ENCODE results near the gene IL32. TPM values are rescaled to one million over a fixed set of nuclear protein-coding genes. Genes with fewer than 3 reads are reported as not detected.

IL32 gene
- total and polyA plus RNA-seq, 8 donors, result 59.4 to 310 (median 65.5) TPM

- ATAC-seq (no peak), DNase-seq (no peak)
- peak overlapping the region; percentile 86 to 87 for H3K27ac ChIP-seq
- intact Hi-C loops (cut with DNase I), result no loop called here
- no peaks in the 10 kb centered on the region for H3K9me3 ChIP-seq
- TF ChIP-seq CTCF (IDR thresholded peaks at IDR 0.05), result no peak
- H3K4me1 ChIP-seq, result peaks cover 13 to 75% of the 10 kb centered on the region in 2 donors
- no peaks in the 10 kb centered on the region for H3K27me3 ChIP-seq
- H3K4me3 ChIP-seq, result peak overlapping the region; percentile 74 to 76
- H3K36me3 ChIP-seq, result peaks cover 0 to 6% of the 10 kb centered on the region in 2 donors
These were observed 5.7 kb upstream of the IL32 start for GRCh38 chr16:3059723-3060242.

- H3K4me1 ChIP-seq, result peaks cover 21 to 75% of the 10 kb centered on the region in 2 donors
- H3K27me3 ChIP-seq, result no peaks in the 10 kb centered on the region
- peak overlapping the region in 1 of 2 donors; percentile 86 for H3K27ac ChIP-seq
- DNase-seq (no peak), ATAC-seq (no peak)
- TF ChIP-seq CTCF (IDR thresholded peaks at IDR 0.05), result no peak
- peaks cover 0 to 6% of the 10 kb centered on the region in 2 donors for H3K36me3 ChIP-seq
- H3K9me3 ChIP-seq, result no peaks in the 10 kb centered on the region
- H3K4me3 ChIP-seq, result no peak overlapping the region
- intact Hi-C loops (cut with DNase I), result no loop called here
These were observed 4.9 kb upstream of the IL32 start for GRCh38 chr16:3060339-3061127.

- TF ChIP-seq CTCF (IDR thresholded peaks at IDR 0.05), result no peak
- Histone ChIP-seq H3K9me3 (no peaks in the 10 kb centered on the region), H3K4me1 (peaks cover 21 to 71% of the 10 kb centered on the region in 2 donors), H3K36me3 (peaks cover 0 to 2% of the 10 kb centered on the region in 2 donors), H3K4me3 (no peak overlapping the region), H3K27ac (peak overlapping the region in 1 of 2 donors; percentile 23), H3K27me3 (no peaks in the 10 kb centered on the region)
- no peak for DNase-seq
- ATAC-seq, result no peak
- intact Hi-C loops (cut with DNase I), result no loop called here
These were observed 2.9 kb upstream of the IL32 start for GRCh38 chr16:3062553-3062952.

- ATAC-seq, result no peak
- intact Hi-C loops (cut with DNase I), result no loop called here
- H3K27ac ChIP-seq, result no peak overlapping the region
These were observed 1.6 kb upstream of the IL32 start for GRCh38 chr16:3063625-3064386.

More at GRCh38 chr16:3063625-3064386, 1.6 kb upstream of the IL32 start:
- no peak for TF ChIP-seq CTCF (IDR thresholded peaks at IDR 0.05)
- Histone ChIP-seq H3K27me3 (no peaks in the 10 kb centered on the region), H3K4me1 (peaks cover 15 to 70% of the 10 kb centered on the region in 2 donors), H3K9me3 (no peaks in the 10 kb centered on the region), H3K4me3 (no peak overlapping the region), H3K36me3 (peaks cover 0 to 7% of the 10 kb centered on the region in 2 donors)
- no peak for DNase-seq
